Stomach (tissue), 4 donors: ENCODE measurements around the gene FBXW11.

Experiments
- EP300 ChIP-seq: sonication (generic); formaldehyde crosslinking; IDR thresholded peaks from one replicate; pipeline ENCODE4 v1.6.1; 2017; ENCODE audit warnings: antibody characterized with exemption
- POLR2A ChIP-seq, 4 donors: fragments of 450-650 bp; IDR thresholded peaks; one replicate each; pipeline ENCODE4 v1.6.1; 2016; ENCODE audit warnings: antibody characterized with exemption in 4 of 4, control low read depth in 2 of 4, mild to moderate bottlenecking in 1 of 4, moderate library complexity in 1 of 4
- TF ChIP-seq, protein P1 (sequence below), 7 experiments: fragments of 450-650 bp in 4 of 7; fragments of 200-600 bp in 3 of 7; sonication (generic) in 3 of 7; IDR thresholded peaks; one replicate each; pipeline ENCODE4 v1.5.1; 2016 to 2019; ENCODE audit warnings: antibody characterized with exemption in 7 of 7, control low read depth in 2 of 7, mild to moderate bottlenecking in 1 of 7

DNA sequence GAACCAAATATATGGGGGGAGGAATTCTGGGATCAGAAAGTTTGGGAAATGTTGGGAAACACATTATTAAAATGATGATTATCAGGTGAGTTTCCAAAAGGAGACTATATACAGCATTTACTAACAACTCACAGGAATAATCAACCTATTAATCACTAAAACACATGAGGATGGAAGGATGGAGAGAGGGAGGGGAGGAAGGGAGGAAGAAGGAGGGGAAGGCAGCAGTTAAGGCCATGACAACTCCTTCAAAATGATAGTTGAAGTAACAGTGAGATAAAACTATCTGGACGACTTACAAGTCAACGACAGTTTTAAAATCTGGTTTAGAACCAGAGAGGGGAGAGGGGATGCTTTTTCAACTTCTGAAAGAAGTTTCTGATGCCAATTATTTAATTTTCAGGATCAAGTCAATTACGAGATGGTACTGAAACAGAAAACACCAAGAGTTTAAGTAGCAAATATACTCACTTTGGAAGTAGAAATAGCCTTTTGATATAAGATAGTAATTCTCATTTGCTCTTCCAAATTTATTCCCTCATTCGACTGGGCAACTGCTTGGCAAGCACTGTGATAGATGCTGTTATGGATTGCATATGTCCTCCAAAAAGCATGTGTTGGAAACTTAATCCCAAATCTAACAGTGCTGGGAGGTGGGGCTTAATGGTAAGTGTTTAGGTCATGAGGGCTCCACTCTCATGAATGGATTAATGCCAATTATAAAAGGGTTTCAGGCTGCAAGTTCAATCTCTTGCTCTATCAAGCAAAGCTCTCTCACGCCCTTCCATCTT lies 30.4 kb downstream of the FBXW11 start:
- TF ChIP-seq, protein P1, sequence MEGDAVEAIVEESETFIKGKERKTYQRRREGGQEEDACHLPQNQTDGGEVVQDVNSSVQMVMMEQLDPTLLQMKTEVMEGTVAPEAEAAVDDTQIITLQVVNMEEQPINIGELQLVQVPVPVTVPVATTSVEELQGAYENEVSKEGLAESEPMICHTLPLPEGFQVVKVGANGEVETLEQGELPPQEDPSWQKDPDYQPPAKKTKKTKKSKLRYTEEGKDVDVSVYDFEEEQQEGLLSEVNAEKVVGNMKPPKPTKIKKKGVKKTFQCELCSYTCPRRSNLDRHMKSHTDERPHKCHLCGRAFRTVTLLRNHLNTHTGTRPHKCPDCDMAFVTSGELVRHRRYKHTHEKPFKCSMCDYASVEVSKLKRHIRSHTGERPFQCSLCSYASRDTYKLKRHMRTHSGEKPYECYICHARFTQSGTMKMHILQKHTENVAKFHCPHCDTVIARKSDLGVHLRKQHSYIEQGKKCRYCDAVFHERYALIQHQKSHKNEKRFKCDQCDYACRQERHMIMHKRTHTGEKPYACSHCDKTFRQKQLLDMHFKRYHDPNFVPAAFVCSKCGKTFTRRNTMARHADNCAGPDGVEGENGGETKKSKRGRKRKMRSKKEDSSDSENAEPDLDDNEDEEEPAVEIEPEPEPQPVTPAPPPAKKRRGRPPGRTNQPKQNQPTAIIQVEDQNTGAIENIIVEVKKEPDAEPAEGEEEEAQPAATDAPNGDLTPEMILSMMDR (IDR thresholded peaks at IDR 0.05), result no peak
- TF ChIP-seq POLR2A (IDR thresholded peaks at IDR 0.05), result no peak
- TF ChIP-seq EP300, result no peak
